Ishikawa (cell line): Measurements from ENCODE around the gene SLC4A9.
A peak's percentile ranks its signal among the peaks of the same experiment; 100 is the strongest.

Source experiments
- CEBPB ChIP-seq: IDR thresholded peaks from 2 replicates; pipeline ENCODE4 v1.6.1; 2012
- CREB1 ChIP-seq: IDR thresholded peaks from 2 replicates; pipeline ENCODE4 v1.6.1; 2012; ENCODE audit warnings: low read depth
- EGR1 ChIP-seq: IDR thresholded peaks from 2 replicates; pipeline ENCODE4 v1.6.1; 2012
- EP300 ChIP-seq: IDR thresholded peaks from 2 replicates; pipeline ENCODE4 v1.6.1; 2012; ENCODE audit warnings: borderline replicate concordance
- NFIC ChIP-seq: IDR thresholded peaks from 2 replicates; pipeline ENCODE4 v1.6.1; 2012
- RAD21 ChIP-seq: IDR thresholded peaks from 2 replicates; pipeline ENCODE4 v1.6.1; 2012; ENCODE audit warnings: low read depth
- REST ChIP-seq: IDR thresholded peaks from 2 replicates; pipeline ENCODE4 v1.6.1; 2012; ENCODE audit warnings: low read depth, mild to moderate bottlenecking
- TAF1 ChIP-seq: IDR thresholded peaks from 2 replicates; pipeline ENCODE4 v1.6.1; 2012; ENCODE audit warnings: low read depth, mild to moderate bottlenecking
- TCF12 ChIP-seq: IDR thresholded peaks from 2 replicates; pipeline ENCODE4 v1.6.1; 2012; ENCODE audit warnings: low read depth
- TEAD4 ChIP-seq: IDR thresholded peaks from 2 replicates; pipeline ENCODE4 v1.6.1; 2012
- YY1 ChIP-seq: IDR thresholded peaks from 2 replicates; pipeline ENCODE4 v1.6.1; 2012; ENCODE audit warnings: low read depth
- TF ChIP-seq, protein P1 (sequence below): IDR thresholded peaks from 2 replicates; pipeline ENCODE4 v1.6.1; 2012
- TF ChIP-seq, protein P2 (sequence below): IDR thresholded peaks from 2 replicates; pipeline ENCODE4 v1.6.1; 2012

DNA sequence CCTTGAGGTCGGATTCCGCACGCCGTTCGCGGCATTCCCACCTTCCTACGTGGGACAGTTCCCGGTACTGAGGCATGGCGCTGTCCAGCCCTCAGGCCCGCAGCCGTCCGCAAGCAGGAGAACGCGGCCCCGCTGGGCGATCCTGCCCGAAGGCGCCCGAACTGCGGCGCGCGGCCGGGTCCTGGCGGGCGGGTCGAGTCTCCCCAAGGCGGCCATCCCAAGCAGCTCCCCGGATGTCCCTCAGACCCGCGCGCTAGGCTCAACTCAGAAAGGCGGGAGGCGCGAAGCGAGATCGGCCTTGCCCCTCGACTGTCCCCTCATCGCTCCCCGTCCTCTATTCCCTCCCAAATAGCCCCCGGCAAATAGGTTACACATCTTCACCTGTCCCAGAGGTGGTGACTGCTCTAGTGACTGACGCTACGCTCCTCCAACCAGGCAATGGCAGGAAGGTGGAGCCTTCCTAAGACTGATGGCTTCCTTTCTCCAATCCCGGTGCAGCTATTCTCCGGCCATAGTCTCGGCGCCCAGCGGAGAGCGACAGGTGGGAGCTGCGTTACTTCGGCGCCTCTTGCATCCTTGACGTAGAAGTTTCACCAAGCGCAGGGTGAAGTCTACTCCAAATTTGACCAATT lies 40.9 kb downstream of the SLC4A9 start:
- TF ChIP-seq EP300 (no peak), REST (peak; percentile 96), YY1 (peak; percentile 71), TAF1 (no peak; the same call in none of the 2 replicates), TEAD4 (peak; percentile 71), CEBPB (no peak), NFIC (no peak), EGR1 (no peak), RAD21 (no peak), TCF12 (0 out of 2 replicates have a peak, but pooled peaks have one; percentile 9), CREB1 (no peak)
- TF ChIP-seq, protein P1, sequence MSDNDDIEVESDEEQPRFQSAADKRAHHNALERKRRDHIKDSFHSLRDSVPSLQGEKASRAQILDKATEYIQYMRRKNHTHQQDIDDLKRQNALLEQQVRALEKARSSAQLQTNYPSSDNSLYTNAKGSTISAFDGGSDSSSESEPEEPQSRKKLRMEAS: peak; percentile 91
- TF ChIP-seq, protein P2, sequence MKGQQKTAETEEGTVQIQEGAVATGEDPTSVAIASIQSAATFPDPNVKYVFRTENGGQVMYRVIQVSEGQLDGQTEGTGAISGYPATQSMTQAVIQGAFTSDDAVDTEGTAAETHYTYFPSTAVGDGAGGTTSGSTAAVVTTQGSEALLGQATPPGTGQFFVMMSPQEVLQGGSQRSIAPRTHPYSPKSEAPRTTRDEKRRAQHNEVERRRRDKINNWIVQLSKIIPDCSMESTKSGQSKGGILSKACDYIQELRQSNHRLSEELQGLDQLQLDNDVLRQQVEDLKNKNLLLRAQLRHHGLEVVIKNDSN: no peak
